Type B pancreatic cell (in vitro differentiated cells): Measurements from ENCODE around the gene CCDC12. TPM values are rescaled to one million over a fixed set of nuclear protein-coding genes. Genes with fewer than 3 reads are reported as not detected.

ENCODE experiments used
- DNase-seq: peaks from one replicate; pipeline ENCODE4 v3.0.0; 2021; ENCODE audit warnings: mixed read lengths; ENCODE audit not compliant: unreplicated experiment; ENCODE audit errors: extremely low spot score
- H3K27ac Mint-ChIP-seq: 2 replicates; pipeline ENCODE4 v1.8.0; 2021; ENCODE audit warnings: mild to moderate bottlenecking, mixed read lengths
- H3K27me3 Mint-ChIP-seq: 2 replicates; pipeline ENCODE4 v1.8.0; 2021; ENCODE audit warnings: mixed read lengths
- H3K36me3 Mint-ChIP-seq: 2 replicates; pipeline ENCODE4 v1.8.0; 2021; ENCODE audit warnings: mixed read lengths
- H3K4me1 Mint-ChIP-seq: one replicate; pipeline ENCODE4 v1.8.0; 2021; ENCODE audit warnings: mixed read lengths; ENCODE audit not compliant: unreplicated experiment
- H3K4me3 Mint-ChIP-seq: 2 replicates; pipeline ENCODE4 v1.8.0; 2021; ENCODE audit warnings: mild to moderate bottlenecking, mixed read lengths
- H3K9me3 Mint-ChIP-seq: 2 replicates; pipeline ENCODE4 v1.8.0; 2021; ENCODE audit warnings: mixed read lengths
- total RNA-seq: library from RNA; stranded (reverse); gene quantifications from 2 replicates; pipeline ENCODE4 v1.2.1, GENCODE V29; 2021; ENCODE audit warnings: low replicate concordance
- TF ChIP-seq, protein P1 (sequence below): fragments of 200-600 bp; sonication (generic); conservative IDR thresholded peaks from 2 replicates; pipeline ENCODE4 v1.5.0; 2021; ENCODE audit warnings: antibody characterized with exemption, mild to moderate bottlenecking

The CCDC12 gene
- total RNA-seq, 1 donor from 2014 or later = 46.7 TPM

DNA sequence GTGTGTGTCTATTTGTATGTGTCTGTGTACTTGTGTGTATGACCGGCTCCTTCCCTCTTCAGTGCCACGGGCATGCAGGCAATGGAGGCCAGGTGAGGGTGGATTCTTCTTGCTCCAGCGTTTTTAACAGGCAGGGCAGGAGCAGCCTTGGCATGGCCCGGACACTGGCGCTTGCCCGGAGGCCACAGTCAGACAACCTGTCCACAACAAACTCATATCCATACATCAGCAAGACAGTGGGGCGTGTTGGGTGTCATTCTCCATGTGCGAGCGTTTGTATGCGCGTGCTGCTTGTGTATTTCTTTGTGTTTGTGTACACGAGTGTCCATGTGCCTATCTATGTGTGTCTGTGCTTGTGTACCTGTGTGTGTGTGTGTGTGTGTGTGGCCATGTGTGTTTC, 69.3 kb downstream of the CCDC12 start:
- Mint-ChIP-seq H3K27ac (no peak overlapping the region), H3K9me3 (no peaks in the 10 kb centered on the region), H3K36me3 (no peaks in the 10 kb centered on the region), H3K27me3 (no peaks in the 10 kb centered on the region), H3K4me3 (no peak overlapping the region), H3K4me1 (peaks cover 4% of the 10 kb centered on the region)
- TF ChIP-seq, protein P1, sequence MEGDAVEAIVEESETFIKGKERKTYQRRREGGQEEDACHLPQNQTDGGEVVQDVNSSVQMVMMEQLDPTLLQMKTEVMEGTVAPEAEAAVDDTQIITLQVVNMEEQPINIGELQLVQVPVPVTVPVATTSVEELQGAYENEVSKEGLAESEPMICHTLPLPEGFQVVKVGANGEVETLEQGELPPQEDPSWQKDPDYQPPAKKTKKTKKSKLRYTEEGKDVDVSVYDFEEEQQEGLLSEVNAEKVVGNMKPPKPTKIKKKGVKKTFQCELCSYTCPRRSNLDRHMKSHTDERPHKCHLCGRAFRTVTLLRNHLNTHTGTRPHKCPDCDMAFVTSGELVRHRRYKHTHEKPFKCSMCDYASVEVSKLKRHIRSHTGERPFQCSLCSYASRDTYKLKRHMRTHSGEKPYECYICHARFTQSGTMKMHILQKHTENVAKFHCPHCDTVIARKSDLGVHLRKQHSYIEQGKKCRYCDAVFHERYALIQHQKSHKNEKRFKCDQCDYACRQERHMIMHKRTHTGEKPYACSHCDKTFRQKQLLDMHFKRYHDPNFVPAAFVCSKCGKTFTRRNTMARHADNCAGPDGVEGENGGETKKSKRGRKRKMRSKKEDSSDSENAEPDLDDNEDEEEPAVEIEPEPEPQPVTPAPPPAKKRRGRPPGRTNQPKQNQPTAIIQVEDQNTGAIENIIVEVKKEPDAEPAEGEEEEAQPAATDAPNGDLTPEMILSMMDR = no peak
- DNase-seq = no peak

DNA sequence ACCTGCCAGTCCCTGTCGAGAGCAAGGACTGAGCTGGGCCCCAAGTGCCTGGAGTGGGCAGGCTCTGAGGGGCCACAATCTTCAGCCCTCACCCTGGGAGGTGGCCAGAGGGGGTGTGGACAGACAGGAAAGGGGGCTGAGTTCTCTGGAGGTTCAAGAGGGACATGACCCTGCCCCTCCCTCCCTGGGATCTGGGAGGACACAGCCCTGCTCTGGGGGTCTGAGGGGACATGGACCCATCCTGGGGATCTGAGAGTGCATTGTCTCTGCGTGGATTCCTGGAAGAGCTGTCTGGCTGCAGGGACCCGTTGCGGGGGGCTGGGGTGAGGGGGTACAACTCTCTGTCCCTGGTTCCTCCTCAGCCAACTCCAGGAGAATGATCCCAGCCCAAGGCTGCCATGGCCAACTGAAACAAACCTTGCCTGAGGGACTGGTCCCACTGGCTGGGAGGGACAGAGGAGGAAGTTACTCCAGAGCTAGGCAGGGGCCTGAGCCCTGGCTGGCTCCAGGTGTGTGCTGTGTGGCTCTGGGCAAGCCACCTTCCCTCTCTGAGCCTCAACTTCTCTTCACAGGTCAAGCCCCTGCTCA, 70.0 kb downstream of the CCDC12 start:
- Mint-ChIP-seq H3K27me3 (no peaks in the 10 kb centered on the region), H3K9me3 (no peaks in the 10 kb centered on the region), H3K4me3 (no peak overlapping the region), H3K36me3 (no peaks in the 10 kb centered on the region), H3K27ac (no peak overlapping the region), H3K4me1 (peaks cover 4% of the 10 kb centered on the region)
- no peak for DNase-seq
- TF ChIP-seq, protein P1 = no peak

DNA sequence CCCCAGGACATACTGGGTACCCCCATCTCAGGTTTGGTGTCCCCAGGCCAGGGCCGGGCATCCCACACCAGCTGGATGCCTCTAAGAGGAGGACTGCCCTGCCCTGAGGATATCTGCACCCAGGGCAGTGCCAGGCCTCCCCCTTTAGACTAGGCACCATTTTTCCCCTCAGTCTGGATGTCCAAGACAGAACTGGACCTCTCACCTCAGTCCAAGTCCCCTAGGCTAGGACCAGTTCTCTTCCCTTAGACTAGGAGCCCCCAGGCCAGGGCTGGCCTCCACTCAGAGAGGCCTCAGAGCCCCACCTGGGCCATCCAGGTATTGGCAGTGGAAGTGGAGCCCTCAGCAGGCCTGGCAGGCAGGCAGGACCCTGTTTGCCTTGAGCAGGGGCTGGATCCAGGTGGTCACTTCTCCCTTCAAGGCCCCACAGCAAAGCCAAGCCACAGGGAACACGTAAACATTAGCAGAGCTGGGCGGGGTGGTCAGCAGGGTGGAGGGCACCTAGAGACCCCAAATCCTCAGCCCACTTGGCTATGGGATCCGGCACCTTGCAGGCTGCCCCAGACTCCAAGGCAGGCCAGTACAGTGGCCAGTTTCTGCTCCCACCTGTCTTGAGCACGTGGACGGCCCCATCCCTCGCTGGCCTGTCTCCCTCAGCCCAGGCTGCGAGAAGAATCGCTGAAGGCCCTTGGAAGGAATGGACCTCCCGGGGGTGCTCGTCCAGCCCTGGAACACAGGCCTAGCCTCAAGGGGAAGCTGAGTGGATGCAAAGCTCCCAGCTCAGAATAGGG, 70.7 kb downstream of the CCDC12 start:
- no peaks in the 10 kb centered on the region for H3K36me3 Mint-ChIP-seq
- TF ChIP-seq, protein P1 = no peak
- no peak for DNase-seq
- peaks cover 4% of the 10 kb centered on the region for H3K4me1 Mint-ChIP-seq
- no peak overlapping the region for H3K27ac Mint-ChIP-seq
- H3K4me3 Mint-ChIP-seq = no peak overlapping the region
- H3K27me3 Mint-ChIP-seq = no peaks in the 10 kb centered on the region
- H3K9me3 Mint-ChIP-seq = no peaks in the 10 kb centered on the region

DNA sequence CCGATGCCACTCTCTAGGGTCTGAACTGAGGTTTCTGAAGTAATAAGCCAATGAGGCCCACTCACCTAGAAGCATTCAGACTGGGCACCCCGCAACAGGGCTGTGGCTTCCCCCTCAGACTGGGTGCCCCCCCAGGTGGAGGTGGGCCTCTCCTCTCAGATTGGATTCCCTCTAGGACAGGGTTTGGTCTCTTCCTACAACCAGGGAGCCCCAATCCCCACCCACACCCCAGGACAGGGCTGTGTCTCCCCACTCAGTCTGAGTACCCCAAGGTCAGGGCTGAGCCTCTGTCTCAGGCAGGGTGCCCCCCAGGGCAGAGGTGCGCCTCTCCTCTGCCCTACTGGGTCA, 71.4 kb downstream of the CCDC12 start:
- Mint-ChIP-seq H3K4me3 (no peak overlapping the region), H3K27me3 (no peaks in the 10 kb centered on the region), H3K27ac (no peak overlapping the region), H3K36me3 (no peaks in the 10 kb centered on the region), H3K4me1 (peaks cover 4% of the 10 kb centered on the region), H3K9me3 (no peaks in the 10 kb centered on the region)
- TF ChIP-seq, protein P1 = no peak
- no peak for DNase-seq

DNA sequence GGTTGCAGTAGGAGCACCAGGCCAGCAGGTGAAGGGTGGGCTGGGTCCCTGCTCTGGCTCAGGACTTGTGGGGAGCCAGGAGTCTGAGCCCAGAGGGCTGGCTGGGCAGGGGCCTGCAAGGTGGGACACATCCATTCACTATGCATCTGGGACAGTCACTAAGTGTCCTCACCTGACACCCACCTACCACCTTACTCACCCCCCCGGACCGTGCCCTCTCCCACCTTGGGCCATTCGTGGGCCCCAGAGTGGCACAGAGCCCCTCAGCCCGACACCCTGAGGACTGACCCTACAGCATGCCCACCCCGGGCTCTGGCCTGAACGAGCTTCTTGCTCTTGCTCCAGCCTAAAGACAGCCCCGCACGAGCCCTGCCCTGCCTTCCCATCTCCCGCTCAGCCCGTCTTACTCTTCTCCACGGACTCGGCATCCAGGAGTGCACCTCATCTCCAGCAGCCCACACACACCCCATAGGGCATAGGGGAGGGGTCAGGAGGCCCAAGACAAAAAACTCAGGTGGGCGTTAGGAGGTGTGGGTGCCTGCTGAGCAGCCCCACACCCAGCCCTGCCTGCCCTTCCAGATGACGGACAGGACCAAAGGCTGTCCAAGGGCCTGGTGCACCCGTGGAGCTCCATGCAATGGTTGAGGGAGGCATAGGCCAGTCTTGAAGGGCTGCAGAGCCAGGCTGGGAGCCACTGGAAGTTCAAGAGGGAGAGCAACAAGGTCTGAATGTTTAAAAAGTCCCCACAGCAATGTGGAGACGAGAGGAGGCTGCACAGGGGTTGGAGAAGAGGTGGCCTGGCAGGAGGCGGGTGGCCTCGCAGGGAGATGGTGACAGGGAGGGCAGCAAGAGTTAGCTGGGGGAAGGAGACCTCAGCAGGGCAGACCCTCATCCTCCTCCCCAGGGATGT, 72.0 kb downstream of the CCDC12 start:
- H3K4me3 Mint-ChIP-seq = no peak overlapping the region
- H3K4me1 Mint-ChIP-seq = peaks cover 3% of the 10 kb centered on the region
- TF ChIP-seq, protein P1 = no peak
- no peaks in the 10 kb centered on the region for H3K27me3 Mint-ChIP-seq
- H3K9me3 Mint-ChIP-seq = no peaks in the 10 kb centered on the region
- H3K27ac Mint-ChIP-seq = no peak overlapping the region
- H3K36me3 Mint-ChIP-seq = no peaks in the 10 kb centered on the region
- DNase-seq = no peak
